Loucy (cell line): ENCODE data around the gene TET2.

Experiments used
- CTCF ChIP-seq: fragments of 200-600 bp; sonication (generic); conservative IDR thresholded peaks from 2 replicates; pipeline ENCODE4 v1.5.1; 2014; ENCODE audit warnings: mild to moderate bottlenecking, antibody characterized with exemption, low read length
- EZH2phosphoT487 ChIP-seq: fragments of 200-600 bp; IDR thresholded peaks from 2 replicates; pipeline ENCODE4 v1.6.1; 2018; ENCODE audit warnings: antibody characterized with exemption, mild to moderate bottlenecking, moderate library complexity, borderline replicate concordance

- TF ChIP-seq CTCF: no peak
- no peak for TF ChIP-seq EZH2phosphoT487
Measured at GRCh38 chr4:105327956-105328355, 181.3 kb downstream of the TET2 start.
